Lower leg skin (tissue), 3 donors: ENCODE results near the gene EPHB2.

Experiments
- POLR2A ChIP-seq, 2 donors: fragments of 450-650 bp; IDR thresholded peaks; one replicate each; pipeline ENCODE4 v1.6.1; 2016 to 2017; ENCODE audit warnings: antibody characterized with exemption in 2 of 2, mild to moderate bottlenecking in 1 of 2, moderate library complexity in 1 of 2
- TF ChIP-seq, protein P1 (sequence below), 3 donors: fragments of 450-650 bp; IDR thresholded peaks; one replicate each; pipeline ENCODE4 v1.5.1; 2016; ENCODE audit warnings: antibody characterized with exemption in 3 of 3, mild to moderate bottlenecking in 3 of 3, moderate library complexity in 2 of 3

DNA sequence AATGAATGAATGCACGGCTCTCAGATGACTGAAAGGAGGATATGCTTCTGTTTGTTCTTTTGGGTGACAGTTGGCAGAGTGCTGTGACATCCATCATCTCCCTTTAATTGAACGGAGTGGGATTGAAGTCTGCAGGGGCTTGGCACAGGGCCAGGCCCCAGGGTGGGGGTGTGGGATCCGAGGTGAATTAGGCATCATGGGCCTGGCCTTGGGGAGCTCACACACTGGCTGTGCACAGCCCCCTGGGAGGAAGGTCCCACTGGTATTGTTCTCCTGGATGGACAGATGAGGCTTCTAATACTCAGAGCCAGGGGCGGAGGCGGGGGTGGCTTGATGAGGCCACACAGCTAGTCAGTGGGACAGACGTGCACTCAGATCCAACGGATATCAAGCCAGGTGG, 19.3 kb downstream of the EPHB2 start:
- TF ChIP-seq, protein P1, sequence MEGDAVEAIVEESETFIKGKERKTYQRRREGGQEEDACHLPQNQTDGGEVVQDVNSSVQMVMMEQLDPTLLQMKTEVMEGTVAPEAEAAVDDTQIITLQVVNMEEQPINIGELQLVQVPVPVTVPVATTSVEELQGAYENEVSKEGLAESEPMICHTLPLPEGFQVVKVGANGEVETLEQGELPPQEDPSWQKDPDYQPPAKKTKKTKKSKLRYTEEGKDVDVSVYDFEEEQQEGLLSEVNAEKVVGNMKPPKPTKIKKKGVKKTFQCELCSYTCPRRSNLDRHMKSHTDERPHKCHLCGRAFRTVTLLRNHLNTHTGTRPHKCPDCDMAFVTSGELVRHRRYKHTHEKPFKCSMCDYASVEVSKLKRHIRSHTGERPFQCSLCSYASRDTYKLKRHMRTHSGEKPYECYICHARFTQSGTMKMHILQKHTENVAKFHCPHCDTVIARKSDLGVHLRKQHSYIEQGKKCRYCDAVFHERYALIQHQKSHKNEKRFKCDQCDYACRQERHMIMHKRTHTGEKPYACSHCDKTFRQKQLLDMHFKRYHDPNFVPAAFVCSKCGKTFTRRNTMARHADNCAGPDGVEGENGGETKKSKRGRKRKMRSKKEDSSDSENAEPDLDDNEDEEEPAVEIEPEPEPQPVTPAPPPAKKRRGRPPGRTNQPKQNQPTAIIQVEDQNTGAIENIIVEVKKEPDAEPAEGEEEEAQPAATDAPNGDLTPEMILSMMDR (IDR thresholded peaks at IDR 0.05) = no peak
- no peak for TF ChIP-seq POLR2A (IDR thresholded peaks at IDR 0.05)
